K562 (cell line): ENCODE results near the gene DNAH8.

Experiments
- CTCF ChIP-seq, 3 experiments: IDR thresholded peaks in 2 of 3; conservative IDR thresholded peaks in 1 of 3; 2 replicates each; pipeline ENCODE4 v1.5.1; 2011 to 2012; ENCODE audit warnings: low read length in 3 of 3, mild to moderate bottlenecking in 3 of 3, control low read depth in 2 of 3, improper control_type of control experiment in 1 of 3, inconsistent platforms in 1 of 3, low read depth in 1 of 3, mixed read lengths in 1 of 3, moderate library complexity in 1 of 3; ENCODE audit not compliant: insufficient read depth in 2 of 3
- ESRRA ChIP-seq: fragments of 450-650 bp; IDR thresholded peaks from 2 replicates; pipeline ENCODE4 v1.6.1; 2014; ENCODE audit warnings: low read depth, mild to moderate bottlenecking, moderate library complexity, borderline replicate concordance
- KDM1A ChIP-seq, 2 experiments: fragments of 450-650 bp; IDR thresholded peaks; 2 replicates each; pipeline ENCODE4 v1.6.1; 2016; ENCODE audit warnings: mild to moderate bottlenecking in 2 of 2
- NFE2 ChIP-seq: IDR thresholded peaks from 2 replicates; pipeline ENCODE4 v1.6.1; 2014; ENCODE audit warnings: antibody characterized with exemption, low read depth
- POLR2A ChIP-seq: fragments of 450-650 bp; conservative IDR thresholded peaks from 2 replicates; pipeline ENCODE4 v1.6.1; 2016
- TARDBP ChIP-seq: fragments of 450-650 bp; IDR thresholded peaks from 2 replicates; pipeline ENCODE4 v1.6.1; 2016

- TF ChIP-seq KDM1A (IDR thresholded peaks at IDR 0.05) (no peak), CTCF (IDR thresholded peaks at IDR 0.05 in 2 of 3, conservative IDR thresholded peaks at IDR 0.05 in 1 of 3; ENCODE audit: insufficient read depth in 2 of 3, low read depth in 1 of 3, low read length in 3 of 3) (no peak), NFE2 (no peak), POLR2A (no peak), ESRRA (no peak), TARDBP (no peak)
Measured at GRCh38 chr6:39057251-39058155, 342.4 kb downstream of the DNAH8 start.
